GM06990 (cell line): ENCODE results near the gene TLX2.

ENCODE experiments used
- DNase-seq: peaks from one replicate; pipeline ENCODE4 v3.0.0-alpha.2; 2011; ENCODE audit not compliant: insufficient read length; ENCODE audit errors: extremely low read depth
- H3K27me3 ChIP-seq: replicated peaks from 2 replicates; pipeline ENCODE4 v1.6.0; 2011; ENCODE audit warnings: low read length; ENCODE audit not compliant: control insufficient read depth, insufficient read depth
- H3K36me3 ChIP-seq: 2 replicates; pipeline ENCODE4 v1.5.1; 2011; ENCODE audit warnings: low read length; ENCODE audit not compliant: control insufficient read depth, insufficient read depth
- H3K4me3 ChIP-seq: replicated peaks from 2 replicates; pipeline ENCODE4 v1.5.1; 2011; ENCODE audit warnings: low read depth, mild to moderate bottlenecking, control low read depth, low read length
- TF ChIP-seq, protein P1 (sequence below): IDR thresholded peaks from 2 replicates; pipeline ENCODE4 v1.5.1; 2011; ENCODE audit warnings: low read length, control low read depth, mild to moderate bottlenecking, inconsistent platforms; ENCODE audit not compliant: insufficient read depth, poor library complexity, severe bottlenecking

The TLX2 gene

DNA sequence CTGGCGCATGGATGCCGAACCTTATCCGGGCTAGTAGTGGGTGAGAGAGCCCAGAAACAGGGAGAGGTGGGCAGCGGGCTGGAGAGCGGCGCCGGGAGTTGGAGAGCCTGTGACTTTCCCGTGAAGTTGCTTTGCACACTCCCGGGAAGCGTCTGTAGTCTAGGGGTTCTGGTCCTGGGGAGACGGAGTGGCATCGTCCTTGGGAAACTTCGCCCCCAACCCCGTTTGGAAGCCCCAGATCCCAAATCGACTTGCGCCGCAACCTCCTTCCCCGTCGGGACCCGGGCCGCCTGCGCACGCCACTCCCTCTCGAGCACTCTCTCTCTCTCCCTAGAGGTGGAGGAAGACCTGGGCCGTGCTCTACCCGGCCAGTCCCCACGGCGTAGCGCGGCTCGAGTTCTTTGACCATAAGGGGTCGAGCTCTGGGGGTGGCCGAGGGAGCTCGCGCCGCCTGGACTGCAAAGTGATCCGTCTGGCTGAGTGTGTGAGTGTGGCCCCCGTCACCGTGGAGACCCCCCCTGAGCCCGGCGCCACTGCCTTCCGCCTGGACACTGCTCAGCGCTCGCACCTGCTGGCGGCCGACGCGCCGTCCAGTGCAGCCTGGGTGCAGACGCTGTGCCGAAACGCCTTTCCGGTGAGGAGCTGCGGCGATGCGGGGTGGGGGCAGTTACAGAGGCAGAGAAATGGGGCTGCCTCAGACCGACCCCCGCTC lies 40.7 kb downstream of the TLX2 start:
- peak; percentile 76 for DNase-seq
- peaks cover 14% of the 10 kb centered on the region for H3K36me3 ChIP-seq
- peak overlapping the region; percentile 83 for H3K4me3 ChIP-seq
- TF ChIP-seq, protein P1, sequence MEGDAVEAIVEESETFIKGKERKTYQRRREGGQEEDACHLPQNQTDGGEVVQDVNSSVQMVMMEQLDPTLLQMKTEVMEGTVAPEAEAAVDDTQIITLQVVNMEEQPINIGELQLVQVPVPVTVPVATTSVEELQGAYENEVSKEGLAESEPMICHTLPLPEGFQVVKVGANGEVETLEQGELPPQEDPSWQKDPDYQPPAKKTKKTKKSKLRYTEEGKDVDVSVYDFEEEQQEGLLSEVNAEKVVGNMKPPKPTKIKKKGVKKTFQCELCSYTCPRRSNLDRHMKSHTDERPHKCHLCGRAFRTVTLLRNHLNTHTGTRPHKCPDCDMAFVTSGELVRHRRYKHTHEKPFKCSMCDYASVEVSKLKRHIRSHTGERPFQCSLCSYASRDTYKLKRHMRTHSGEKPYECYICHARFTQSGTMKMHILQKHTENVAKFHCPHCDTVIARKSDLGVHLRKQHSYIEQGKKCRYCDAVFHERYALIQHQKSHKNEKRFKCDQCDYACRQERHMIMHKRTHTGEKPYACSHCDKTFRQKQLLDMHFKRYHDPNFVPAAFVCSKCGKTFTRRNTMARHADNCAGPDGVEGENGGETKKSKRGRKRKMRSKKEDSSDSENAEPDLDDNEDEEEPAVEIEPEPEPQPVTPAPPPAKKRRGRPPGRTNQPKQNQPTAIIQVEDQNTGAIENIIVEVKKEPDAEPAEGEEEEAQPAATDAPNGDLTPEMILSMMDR, result peak; percentile 9
- H3K27me3 ChIP-seq, result no peaks in the 10 kb centered on the region

DNA sequence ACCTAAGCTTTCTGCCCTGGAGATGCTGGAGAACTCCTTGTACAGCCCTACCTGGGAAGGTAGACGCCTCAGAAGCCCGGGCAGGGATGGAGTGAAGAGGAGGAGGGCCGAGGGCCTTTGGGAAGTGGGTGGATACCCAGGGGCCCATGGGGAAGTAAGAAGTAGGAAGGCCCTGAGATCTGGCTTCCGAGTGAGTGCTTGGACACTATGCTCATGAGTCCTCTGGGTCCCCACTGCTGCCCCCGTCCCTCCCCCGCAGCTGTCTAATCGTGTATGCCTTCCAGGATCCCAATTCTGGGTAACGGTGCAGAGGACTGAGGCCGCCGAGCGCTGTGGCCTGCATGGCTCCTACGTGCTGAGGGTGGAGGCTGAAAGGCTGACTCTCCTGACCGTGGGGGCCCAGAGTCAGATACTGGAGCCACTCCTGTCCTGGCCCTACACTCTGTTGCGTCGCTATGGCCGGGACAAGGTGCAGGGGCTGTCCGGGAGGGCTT lies 41.4 kb downstream of the TLX2 start:
- DNase-seq, result no peak
- H3K4me3 ChIP-seq, result peak overlapping the region; percentile 83
- H3K36me3 ChIP-seq, result peaks cover 14% of the 10 kb centered on the region
- TF ChIP-seq, protein P1, result no peak
- no peaks in the 10 kb centered on the region for H3K27me3 ChIP-seq

DNA sequence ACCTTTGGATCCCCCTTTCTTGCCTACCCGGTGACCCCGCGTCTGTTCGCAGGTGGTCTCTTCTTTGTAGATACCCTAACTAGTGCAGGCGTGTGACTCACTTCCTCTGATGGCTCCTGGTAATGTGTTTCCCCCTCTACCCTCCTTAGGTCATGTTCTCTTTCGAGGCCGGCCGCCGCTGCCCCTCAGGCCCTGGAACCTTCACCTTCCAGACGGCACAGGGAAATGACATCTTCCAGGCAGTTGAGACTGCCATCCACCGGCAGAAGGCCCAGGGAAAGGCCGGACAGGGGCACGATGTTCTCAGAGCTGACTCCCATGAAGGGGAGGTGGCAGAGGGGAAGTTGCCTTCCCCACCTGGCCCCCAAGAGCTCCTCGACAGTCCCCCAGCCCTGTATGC lies 41.9 kb downstream of the TLX2 start:
- no peak for DNase-seq
- H3K27me3 ChIP-seq, result no peaks in the 10 kb centered on the region
- TF ChIP-seq, protein P1, result no peak
- peaks cover 14% of the 10 kb centered on the region for H3K36me3 ChIP-seq
- H3K4me3 ChIP-seq, result peak overlapping the region; percentile 83

DNA sequence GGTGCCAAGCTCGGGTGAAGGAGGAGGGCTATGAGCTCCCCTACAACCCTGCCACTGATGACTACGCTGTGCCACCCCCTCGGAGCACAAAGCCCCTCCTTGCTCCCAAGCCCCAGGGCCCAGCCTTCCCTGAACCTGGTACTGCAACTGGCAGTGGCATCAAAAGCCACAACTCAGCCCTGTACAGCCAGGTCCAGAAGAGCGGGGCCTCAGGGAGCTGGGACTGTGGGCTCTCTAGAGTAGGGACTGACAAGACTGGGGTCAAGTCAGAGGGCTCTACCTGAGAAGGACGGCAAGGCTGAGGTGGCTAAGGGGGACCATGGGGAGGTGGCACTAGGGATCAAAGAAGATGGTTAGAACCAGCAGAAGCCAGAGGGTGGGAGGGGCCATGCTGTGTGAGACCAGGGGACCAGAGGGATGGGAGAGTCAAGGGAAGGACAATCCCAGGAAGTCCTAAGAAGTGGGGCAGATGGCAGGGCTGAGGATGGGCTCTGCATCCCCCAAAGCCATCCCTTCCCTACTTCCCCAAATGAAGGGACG lies 42.7 kb downstream of the TLX2 start:
- TF ChIP-seq, protein P1, result no peak
- Histone ChIP-seq H3K4me3 (no peak overlapping the region), H3K36me3 (peaks cover 14% of the 10 kb centered on the region), H3K27me3 (no peaks in the 10 kb centered on the region)
- DNase-seq, result no peak

DNA sequence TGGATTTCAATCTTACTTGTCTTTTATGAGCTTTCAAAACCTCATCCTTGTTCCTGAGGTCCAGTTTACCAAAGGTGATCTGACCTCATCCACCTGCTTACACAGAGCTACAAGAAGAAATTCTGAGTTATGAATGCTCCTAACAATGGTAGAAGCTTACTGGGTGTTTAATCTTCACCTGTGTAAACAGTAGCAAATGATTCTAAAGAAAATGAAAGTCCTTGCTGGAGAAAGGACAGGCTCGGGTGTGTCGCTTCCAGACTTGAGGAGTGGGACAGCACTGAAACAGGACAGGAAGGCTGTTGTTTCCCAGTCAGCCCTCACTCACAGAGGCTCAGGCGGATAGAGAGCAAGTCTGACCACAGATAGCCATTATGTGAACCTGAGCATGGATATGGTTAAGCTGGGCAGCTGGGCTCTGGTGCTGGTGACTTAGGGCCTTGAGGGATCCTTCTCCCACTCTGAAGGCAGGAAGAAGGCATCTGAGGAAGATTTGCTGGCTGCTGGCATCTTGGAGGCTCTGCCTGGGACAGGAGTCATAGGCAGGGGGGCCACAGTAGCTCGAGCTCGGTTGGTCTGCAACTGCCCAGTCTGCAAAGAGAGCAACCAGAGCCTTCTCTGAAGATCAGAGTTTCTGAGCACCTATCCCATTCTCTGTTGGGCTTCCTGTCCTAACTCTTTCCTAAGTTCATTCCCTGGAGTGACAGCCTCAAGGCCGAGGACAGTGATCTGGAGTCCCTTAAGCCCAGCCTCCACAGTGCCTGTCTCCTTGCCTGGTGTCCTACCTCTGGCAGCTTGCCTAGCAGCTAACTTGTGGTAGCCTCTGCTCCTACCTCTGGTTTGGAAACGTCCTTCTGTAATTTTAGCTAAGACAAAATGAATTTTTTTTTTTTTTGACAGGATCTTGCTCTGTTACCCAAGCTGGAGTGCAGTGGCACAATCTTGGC lies 44.3 kb downstream of the TLX2 start:
- Histone ChIP-seq H3K4me3 (no peak overlapping the region), H3K36me3 (peaks cover 14% of the 10 kb centered on the region), H3K27me3 (no peaks in the 10 kb centered on the region)
- no peak for DNase-seq
- TF ChIP-seq, protein P1, result no peak
